Measurements from ENCODE around the gene VPS39.

VPS39 gene

DNA sequence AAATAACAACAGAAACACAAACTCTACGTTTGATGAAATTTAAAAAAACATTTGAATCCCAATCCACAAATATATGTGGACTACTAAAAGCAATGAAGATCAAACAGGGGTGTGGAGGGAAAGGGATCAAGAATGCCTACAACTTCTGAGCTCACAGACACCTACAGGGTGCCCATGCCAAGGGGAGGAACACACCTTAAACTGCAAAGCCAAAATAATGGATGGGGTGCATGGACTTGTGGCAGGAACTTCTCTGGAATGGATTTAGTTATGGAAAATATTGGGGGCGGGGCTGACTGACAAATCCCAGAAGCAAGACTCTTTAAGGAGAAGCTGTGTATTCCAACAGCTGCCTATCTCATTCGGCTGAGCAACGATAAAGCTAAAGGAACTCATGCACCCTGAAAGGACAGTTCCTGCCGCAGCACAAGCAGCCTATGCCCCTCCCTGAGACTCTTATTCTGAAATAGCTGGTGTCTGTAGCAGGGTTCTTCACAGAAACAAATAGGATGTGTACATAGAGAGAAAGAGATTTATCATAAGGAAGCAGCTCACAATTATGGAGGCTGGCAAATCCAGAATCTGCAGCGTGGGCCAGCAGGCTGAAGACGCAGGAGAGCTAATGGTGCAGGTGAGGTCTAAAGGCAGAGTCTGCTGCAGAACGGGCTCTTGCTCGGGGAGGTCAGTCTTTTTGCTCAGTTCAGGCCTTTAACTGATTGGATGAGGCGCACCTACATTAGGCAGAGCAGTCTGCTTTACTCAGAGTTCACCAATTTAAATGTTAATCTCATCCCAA lies 89.3 kb downstream of the VPS39 start:
- DNase-seq: peak in 1 of 42 donors; percentile 25
- intact Hi-C loops (cut with DNase I): no loop called here

DNA sequence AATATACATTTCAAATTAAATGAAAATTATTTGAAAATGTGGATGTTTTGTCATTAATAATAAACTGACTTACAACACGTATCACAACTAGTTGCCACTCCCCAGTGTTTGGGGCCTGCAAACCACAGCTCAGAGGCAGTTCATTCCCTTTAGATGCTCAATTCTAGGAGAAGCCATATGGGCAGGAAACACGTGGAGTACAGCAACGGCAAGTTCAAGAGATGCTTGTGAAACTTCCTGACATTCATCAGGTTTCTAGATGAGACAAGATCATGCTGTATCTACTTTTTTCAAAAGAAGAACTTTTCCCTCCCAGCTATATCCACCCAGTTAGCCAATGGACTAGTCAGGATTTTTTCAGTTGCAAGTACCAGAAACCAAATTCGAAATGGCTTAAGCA lies 96.2 kb downstream of the VPS39 start:
- intact Hi-C loops (cut with DNase I): no loop called here
- peak in 1 of 42 donors; percentile 19 for DNase-seq

DNA sequence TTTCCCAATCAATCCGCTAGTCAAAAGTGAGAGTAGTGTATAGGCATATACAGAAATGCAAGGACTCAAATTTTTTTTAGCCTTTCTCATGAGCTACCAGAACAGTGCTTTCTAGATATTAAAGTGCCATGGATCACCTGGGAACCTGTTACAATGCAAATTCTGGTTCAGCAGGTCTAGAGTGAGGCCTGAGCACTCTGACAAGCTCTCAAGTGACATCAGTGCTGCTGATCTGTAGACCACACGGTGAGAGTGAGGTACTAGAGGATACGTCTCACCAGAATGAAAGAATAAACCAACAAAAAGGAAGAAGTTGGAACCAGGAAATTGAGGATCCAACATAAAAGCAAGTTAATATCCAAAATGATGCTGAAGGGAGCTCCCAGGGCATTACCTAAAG lies 97.7 kb downstream of the VPS39 start:
- intact Hi-C loops (cut with DNase I): no loop called here
- no peak for DNase-seq

DNA sequence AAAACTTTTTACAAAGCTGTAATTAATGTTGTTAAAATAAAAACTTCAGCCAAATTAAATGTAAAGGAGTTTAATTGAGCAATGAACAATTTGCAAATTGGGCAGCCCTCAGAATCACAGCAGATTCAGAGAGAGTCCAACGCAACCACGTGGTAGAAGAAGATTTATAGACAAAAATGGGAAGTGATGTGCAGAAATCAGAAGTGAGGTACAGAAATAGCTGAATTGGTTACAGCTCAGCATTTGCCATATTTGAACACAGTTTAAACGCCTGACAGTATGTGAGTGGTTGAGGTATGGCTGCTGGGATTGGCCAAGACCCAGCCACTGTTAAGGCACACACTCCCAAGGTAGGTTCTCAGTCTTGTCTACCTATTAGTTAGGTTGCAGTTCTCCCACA lies 99.3 kb downstream of the VPS39 start:
- intact Hi-C loops (cut with DNase I): no loop called here
- DNase-seq: peak in 1 of 42 donors; percentile 35
